ENCODE measurements around the gene PDSS2.
"Not testable (repeated sequence)": the region's sequence is repeated elsewhere in the genome, so short reads cannot be mapped to it uniquely, and the experiment has no call there.

PDSS2 gene

DNA sequence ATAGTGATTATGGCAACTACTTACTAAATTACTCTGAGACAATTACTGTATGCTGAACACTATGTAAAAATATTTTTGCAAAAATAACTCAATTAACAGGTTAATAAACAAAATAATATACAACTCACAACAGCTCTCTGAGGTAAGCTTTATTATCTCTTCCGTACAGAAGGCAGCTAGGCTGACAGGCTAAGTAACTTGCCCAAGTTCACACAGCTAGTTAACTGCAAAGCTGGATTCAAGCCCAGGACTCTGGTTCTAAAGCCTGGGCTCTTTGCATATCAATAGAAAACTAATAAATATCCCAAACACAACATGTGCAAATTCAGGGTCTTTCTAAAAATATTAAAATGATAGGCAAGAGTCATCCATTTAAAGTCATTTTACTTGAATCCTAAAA is 174.6 kb downstream of the PDSS2 start:
- no peaks in the 10 kb centered on the region for H3K27me3 ChIP-seq (ENCODE audit: low read depth, low read length)
- H3K79me2 ChIP-seq (ENCODE audit: low read length): no peaks in the 10 kb centered on the region
- no peaks in the 10 kb centered on the region for H3K4me1 ChIP-seq (ENCODE audit: low read length)
- no peaks in the 10 kb centered on the region for H3K9me3 ChIP-seq (ENCODE audit: insufficient read depth, low read length)
- H3K27ac ChIP-seq (ENCODE audit: low read length): no peak overlapping the region
- H3K36me3 ChIP-seq (replicated peaks; ENCODE audit: low read depth, low read length): no peaks in the 10 kb centered on the region
- TF ChIP-seq, protein P1, sequence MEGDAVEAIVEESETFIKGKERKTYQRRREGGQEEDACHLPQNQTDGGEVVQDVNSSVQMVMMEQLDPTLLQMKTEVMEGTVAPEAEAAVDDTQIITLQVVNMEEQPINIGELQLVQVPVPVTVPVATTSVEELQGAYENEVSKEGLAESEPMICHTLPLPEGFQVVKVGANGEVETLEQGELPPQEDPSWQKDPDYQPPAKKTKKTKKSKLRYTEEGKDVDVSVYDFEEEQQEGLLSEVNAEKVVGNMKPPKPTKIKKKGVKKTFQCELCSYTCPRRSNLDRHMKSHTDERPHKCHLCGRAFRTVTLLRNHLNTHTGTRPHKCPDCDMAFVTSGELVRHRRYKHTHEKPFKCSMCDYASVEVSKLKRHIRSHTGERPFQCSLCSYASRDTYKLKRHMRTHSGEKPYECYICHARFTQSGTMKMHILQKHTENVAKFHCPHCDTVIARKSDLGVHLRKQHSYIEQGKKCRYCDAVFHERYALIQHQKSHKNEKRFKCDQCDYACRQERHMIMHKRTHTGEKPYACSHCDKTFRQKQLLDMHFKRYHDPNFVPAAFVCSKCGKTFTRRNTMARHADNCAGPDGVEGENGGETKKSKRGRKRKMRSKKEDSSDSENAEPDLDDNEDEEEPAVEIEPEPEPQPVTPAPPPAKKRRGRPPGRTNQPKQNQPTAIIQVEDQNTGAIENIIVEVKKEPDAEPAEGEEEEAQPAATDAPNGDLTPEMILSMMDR (IDR thresholded peaks at IDR 0.05; ENCODE audit: low read depth, low read length): no peak
- TF ChIP-seq EZH2phosphoT487 (IDR thresholded peaks at IDR 0.05; ENCODE audit: low read depth): no peak
- H2AFZ ChIP-seq (ENCODE audit: low read depth, low read length): no peak overlapping the region
- H3K4me2 ChIP-seq (ENCODE audit: low read length): no peak overlapping the region
- H3K9ac ChIP-seq (ENCODE audit: low read length): no peak overlapping the region
- no peaks in the 10 kb centered on the region for H4K20me1 ChIP-seq (ENCODE audit: insufficient read depth, low read length)
- no peak overlapping the region for H3K4me3 ChIP-seq (ENCODE audit: low read length)

DNA sequence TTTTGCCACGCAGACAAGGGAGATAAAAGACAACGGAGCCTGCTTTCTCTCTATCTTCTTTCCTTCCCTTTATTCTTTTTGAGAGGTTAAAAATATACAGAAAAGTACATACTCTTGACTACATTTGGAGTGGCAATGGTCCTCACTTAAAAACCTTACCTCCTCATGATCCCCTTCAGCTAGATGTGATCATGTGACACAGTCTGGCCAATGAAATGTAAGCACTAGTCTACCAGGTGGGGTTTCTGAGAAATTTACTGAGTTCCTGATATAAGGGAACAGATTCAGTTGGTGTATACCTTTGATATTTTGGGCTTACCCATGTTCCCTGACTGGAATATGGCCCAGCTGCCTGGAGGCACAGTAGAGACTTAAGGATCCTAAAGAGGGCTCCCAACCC is 178.6 kb downstream of the PDSS2 start:
- H3K27ac ChIP-seq (ENCODE audit: low read length): no peak overlapping the region
- no peak overlapping the region for H3K4me3 ChIP-seq (ENCODE audit: low read length)
- no peak overlapping the region for H3K4me2 ChIP-seq (ENCODE audit: low read length)
- no peaks in the 10 kb centered on the region for H3K36me3 ChIP-seq (replicated peaks; ENCODE audit: low read depth, low read length)
- H3K79me2 ChIP-seq (ENCODE audit: low read length): no peaks in the 10 kb centered on the region
- no peaks in the 10 kb centered on the region for H3K27me3 ChIP-seq (ENCODE audit: low read depth, low read length)
- H3K9me3 ChIP-seq (ENCODE audit: insufficient read depth, low read length): no peaks in the 10 kb centered on the region
- TF ChIP-seq, protein P1 (IDR thresholded peaks at IDR 0.05; ENCODE audit: low read depth, low read length): no peak
- TF ChIP-seq EZH2phosphoT487 (IDR thresholded peaks at IDR 0.05; ENCODE audit: low read depth): no peak
- H3K9ac ChIP-seq (ENCODE audit: low read length): no peak overlapping the region
- no peaks in the 10 kb centered on the region for H3K4me1 ChIP-seq (ENCODE audit: low read length)
- no peaks in the 10 kb centered on the region for H4K20me1 ChIP-seq (ENCODE audit: insufficient read depth, low read length)
- H2AFZ ChIP-seq (ENCODE audit: low read depth, low read length): no peak overlapping the region

DNA sequence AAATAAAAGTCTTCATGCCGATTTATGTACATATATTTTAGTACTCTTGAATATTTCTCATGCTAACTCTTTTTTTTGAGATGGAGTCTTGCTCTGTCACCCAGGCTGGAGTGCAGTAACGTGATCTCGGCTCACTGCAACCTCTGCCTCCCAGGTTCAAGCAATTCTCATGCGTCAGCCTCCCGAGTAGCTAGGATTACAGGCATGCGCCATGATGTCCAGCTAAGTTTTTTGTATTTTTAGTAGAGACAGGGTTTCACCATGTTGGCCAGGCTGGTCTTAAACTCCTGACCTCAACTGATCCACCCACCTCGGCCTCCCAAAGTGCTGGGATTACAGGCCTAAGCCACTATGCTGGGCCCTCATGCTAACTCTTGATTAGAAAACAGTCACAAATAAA is 179.4 kb downstream of the PDSS2 start:
- not testable (repeated sequence) for H3K27me3 ChIP-seq (ENCODE audit: low read depth, low read length); H3K9me3 ChIP-seq (ENCODE audit: insufficient read depth, low read length); H2AFZ ChIP-seq (ENCODE audit: low read depth, low read length); H3K36me3 ChIP-seq (replicated peaks; ENCODE audit: low read depth, low read length); H3K27ac ChIP-seq (ENCODE audit: low read length); H4K20me1 ChIP-seq (ENCODE audit: insufficient read depth, low read length); H3K4me2 ChIP-seq (ENCODE audit: low read length); H3K79me2 ChIP-seq (ENCODE audit: low read length); H3K4me3 ChIP-seq (ENCODE audit: low read length); H3K9ac ChIP-seq (ENCODE audit: low read length); H3K4me1 ChIP-seq (ENCODE audit: low read length)

DNA sequence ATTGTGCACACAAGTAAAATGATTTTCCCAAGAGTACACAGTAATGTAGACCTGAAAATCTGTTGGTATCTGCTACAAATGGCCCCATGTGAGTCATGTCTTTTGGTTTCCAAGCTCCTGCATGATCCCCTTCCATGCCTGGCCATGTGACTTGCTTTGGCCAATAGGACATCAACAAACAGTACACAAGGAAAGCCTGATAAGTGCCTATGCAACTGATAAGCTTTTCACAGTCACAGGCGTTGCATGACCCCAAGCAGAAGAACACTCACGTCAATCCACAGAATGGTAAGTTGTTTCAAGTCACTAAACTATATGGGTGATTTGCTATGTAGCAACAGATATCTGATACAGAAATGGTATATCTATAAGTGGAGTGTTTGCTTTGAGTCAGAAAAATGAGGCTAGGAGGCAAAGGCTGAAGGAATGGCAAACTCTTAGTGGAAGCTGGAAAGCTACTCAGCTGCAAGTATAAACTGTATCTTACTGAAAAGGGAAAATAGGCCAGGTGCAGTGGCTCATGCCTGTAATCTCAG is 184.0 kb downstream of the PDSS2 start:
- no peaks in the 10 kb centered on the region for H3K27me3 ChIP-seq (ENCODE audit: low read depth, low read length)
- no peak overlapping the region for H2AFZ ChIP-seq (ENCODE audit: low read depth, low read length)
- H3K36me3 ChIP-seq (replicated peaks; ENCODE audit: low read depth, low read length): no peaks in the 10 kb centered on the region
- H3K9me3 ChIP-seq (ENCODE audit: insufficient read depth, low read length): no peaks in the 10 kb centered on the region
- H3K9ac ChIP-seq (ENCODE audit: low read length): no peak overlapping the region
- H3K4me1 ChIP-seq (ENCODE audit: low read length): no peaks in the 10 kb centered on the region
- no peaks in the 10 kb centered on the region for H4K20me1 ChIP-seq (ENCODE audit: insufficient read depth, low read length)
- H3K4me3 ChIP-seq (ENCODE audit: low read length): no peak overlapping the region
- TF ChIP-seq, protein P1 (IDR thresholded peaks at IDR 0.05; ENCODE audit: low read depth, low read length): no peak
- TF ChIP-seq EZH2phosphoT487 (IDR thresholded peaks at IDR 0.05; ENCODE audit: low read depth): no peak
- H3K4me2 ChIP-seq (ENCODE audit: low read length): no peak overlapping the region
- H3K27ac ChIP-seq (ENCODE audit: low read length): no peak overlapping the region
- H3K79me2 ChIP-seq (ENCODE audit: low read length): no peaks in the 10 kb centered on the region

DNA sequence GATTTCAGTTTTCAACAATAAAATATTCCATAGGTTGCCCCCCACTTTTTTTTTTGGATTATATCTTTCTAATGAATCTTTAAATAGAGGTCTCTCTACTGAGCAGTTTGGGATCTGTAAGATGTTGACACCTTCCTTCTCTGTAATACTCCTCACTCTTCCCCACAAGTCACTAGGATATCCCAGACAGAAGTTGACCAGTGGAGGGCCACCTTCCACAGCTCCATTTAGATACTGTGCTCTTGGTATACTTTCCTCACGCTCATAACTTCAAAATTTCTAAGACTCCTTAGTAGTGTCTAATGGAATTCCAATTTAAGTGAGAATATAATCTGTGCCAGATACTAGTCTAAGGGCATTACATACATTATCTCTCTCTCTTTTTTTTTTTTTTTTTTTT is 185.1 kb downstream of the PDSS2 start:
- no peaks in the 10 kb centered on the region for H3K9me3 ChIP-seq (ENCODE audit: insufficient read depth, low read length)
- no peaks in the 10 kb centered on the region for H3K27me3 ChIP-seq (ENCODE audit: low read depth, low read length)

More for the DNA sequence above, 185.1 kb downstream of the PDSS2 start:
- Histone ChIP-seq H3K27ac (ENCODE audit: low read length) (no peak overlapping the region), H3K36me3 (replicated peaks; ENCODE audit: low read depth, low read length) (no peaks in the 10 kb centered on the region), H3K79me2 (ENCODE audit: low read length) (no peaks in the 10 kb centered on the region), H2AFZ (ENCODE audit: low read depth, low read length) (no peak overlapping the region), H4K20me1 (ENCODE audit: insufficient read depth, low read length) (no peaks in the 10 kb centered on the region), H3K4me3 (ENCODE audit: low read length) (no peak overlapping the region), H3K4me1 (ENCODE audit: low read length) (no peaks in the 10 kb centered on the region), H3K4me2 (ENCODE audit: low read length) (no peak overlapping the region), H3K9ac (ENCODE audit: low read length) (no peak overlapping the region)
- no peak for TF ChIP-seq EZH2phosphoT487 (IDR thresholded peaks at IDR 0.05; ENCODE audit: low read depth)
- TF ChIP-seq, protein P1 (IDR thresholded peaks at IDR 0.05; ENCODE audit: low read depth, low read length): no peak
